Liver (tissue), 2 donors: ENCODE data around the gene CENPC.

Experiments used
- CTCF ChIP-seq: fragments of 150-350 bp; IDR thresholded peaks from 2 replicates; pipeline ENCODE4 v1.5.1; 2017; ENCODE audit warnings: improper control_type of control experiment, low read depth, low read length; ENCODE audit not compliant: missing input control
- YY1 ChIP-seq: IDR thresholded peaks from 2 replicates; pipeline ENCODE4 v1.6.1; 2016; ENCODE audit warnings: antibody characterized with exemption, mild to moderate bottlenecking
- donor health status: healthy.

- TF ChIP-seq CTCF = no peak
- no peak for TF ChIP-seq YY1
Observed at GRCh38 chr4:67581208-67581857, 36.0 kb upstream of the CENPC start.
